ENCODE data around the gene ATP5F1E.
"Not testable (repeated sequence)": the region's sequence is repeated elsewhere in the genome, so short reads cannot be mapped to it uniquely, and the experiment has no call there.

ATP5F1E gene

GRCh38 chr20:59042796-59043631, 10.9 kb upstream of the ATP5F1E start:
- peak; percentile 90 for DNase-seq

GRCh38 chr20:59042151-59042795, 10.1 kb upstream of the ATP5F1E start, which contains the start of gene PRELID3B:
Gene PRELID3B (minus strand): TSS chr20:59042786. CDS start chr20:59042730, 56 bp downstream.
- DNase-seq: no peak

GRCh38 chr20:59041487-59041886, 9.4 kb upstream of the ATP5F1E start:
- DNase-seq: not testable (repeated sequence)

GRCh38 chr20:59040667-59041066, 8.5 kb upstream of the ATP5F1E start:
- no peak for DNase-seq

GRCh38 chr20:59039233-59039632, 7.1 kb upstream of the ATP5F1E start:
- DNase-seq: no peak

- no peak for DNase-seq
Measured at GRCh38 chr20:59037386-59037785, 5.3 kb upstream of the ATP5F1E start.

GRCh38 chr20:59035381-59035780, 3.2 kb upstream of the ATP5F1E start:
- DNase-seq: no peak

GRCh38 chr20:59033616-59034165, 1.6 kb upstream of the ATP5F1E start:
- no peak for DNase-seq

- DNase-seq: no peak
Measured at GRCh38 chr20:59033093-59033492, 958 bp upstream of the ATP5F1E start.

GRCh38 chr20:59032713-59033059, 551 bp upstream of the ATP5F1E start:
- peak; percentile 94 for DNase-seq

GRCh38 chr20:59031564-59032022, 542 bp downstream of the ATP5F1E start:
- peak; percentile 47 for DNase-seq

- no peak for DNase-seq
Measured at GRCh38 chr20:59030911-59031563, 1.1 kb downstream of the ATP5F1E start.

GRCh38 chr20:59028812-59029211, 3.3 kb downstream of the ATP5F1E start:
- DNase-seq: no peak

GRCh38 chr20:59027741-59028320, 4.3 kb downstream of the ATP5F1E start:
- DNase-seq: no peak

- no peak for DNase-seq
Measured at GRCh38 chr20:59026904-59027740, 5.0 kb downstream of the ATP5F1E start.

GRCh38 chr20:59025511-59025910, 6.6 kb downstream of the ATP5F1E start:
- DNase-seq: no peak

- no peak for DNase-seq
Measured at GRCh38 chr20:59025086-59025485, 7.0 kb downstream of the ATP5F1E start.

GRCh38 chr20:59024111-59024530, 8.0 kb downstream of the ATP5F1E start:
- DNase-seq: no peak

GRCh38 chr20:59023616-59024015, 8.5 kb downstream of the ATP5F1E start:
- DNase-seq: no peak

GRCh38 chr20:59022754-59023153, 9.4 kb downstream of the ATP5F1E start:
- no peak for DNase-seq

GRCh38 chr20:59020938-59021551, 11.1 kb downstream of the ATP5F1E start:
- DNase-seq: no peak

- no peak for DNase-seq
Measured at GRCh38 chr20:59019217-59019616, 12.9 kb downstream of the ATP5F1E start, which contains the start of gene TUBB1. Gene TUBB1 (plus strand): TSS chr20:59019429. CDS start chr20:59019523, 94 bp downstream.

All from NCI-H2171 treated with DMSO at 0.1 percent for 48 hours (cell line).